Measurements from ENCODE around the gene WDR53. TPM values are rescaled to one million over a fixed set of nuclear protein-coding genes. Genes with fewer than 3 reads are reported as not detected.

Gene WDR53
- total and polyA plus RNA-seq, 2 donors (not counting 3 experiments of a cell fraction or from before 2014, with no cell fraction given), result 5.2 to 13.0 TPM

- Histone ChIP-seq H3K27me3 (ENCODE audit: control insufficient read depth in 2 of 2, insufficient read depth in 2 of 2, low read length in 2 of 2) (no peaks in the 10 kb centered on the region), H3K9me3 (replicated peaks; ENCODE audit: control insufficient read depth, insufficient read depth, low read length) (no peaks in the 10 kb centered on the region), H3K4me2 (ENCODE audit: insufficient read depth, low read length) (no peak overlapping the region), H3K9ac (replicated peaks; ENCODE audit: extremely low read depth, insufficient read depth, low read length) (no peak overlapping the region), H3K79me2 (ENCODE audit: control insufficient read depth, insufficient read depth, low read length) (no peaks in the 10 kb centered on the region), H4K20me1 (replicated peaks; ENCODE audit: control insufficient read depth, extremely low read depth, insufficient read depth, low read length) (no peaks in the 10 kb centered on the region), H2AFZ (ENCODE audit: low read depth, low read length) (no peak overlapping the region), H3K9me1 (replicated peaks; ENCODE audit: control insufficient read depth, extremely low read depth, insufficient read depth, low read length) (no peaks in the 10 kb centered on the region), H3K36me3 (ENCODE audit: control insufficient read depth in 2 of 2, extremely low read depth in 1 of 2, insufficient read depth in 2 of 2, low read length in 2 of 2) (no peaks in the 10 kb centered on the region), H3K4me1 (ENCODE audit: control insufficient read depth, extremely low read depth, insufficient read depth, low read length) (no peaks in the 10 kb centered on the region), H3K4me3 (replicated peaks in 1 of 3; ENCODE audit: insufficient read depth in 1 of 3, low read depth in 1 of 3, low read length in 3 of 3) (no peak overlapping the region), H3K27ac (ENCODE audit: insufficient read depth, low read depth, low read length) (no peak overlapping the region)
- TF ChIP-seq CTCF (IDR thresholded peaks at IDR 0.05; ENCODE audit: extremely low read depth in 1 of 2, insufficient read depth in 1 of 2, low read depth in 1 of 2, low read length in 2 of 2), result no peak
- no peak for TF ChIP-seq POLR2AphosphoS5 (IDR thresholded peaks at IDR 0.05; ENCODE audit: insufficient read depth, low read depth, low read length)
- TF ChIP-seq MAX (IDR thresholded peaks at IDR 0.05; ENCODE audit: insufficient read depth, insufficient read length), result no peak
- BruUV-seq (replicated peaks), result no TSS peak
- FAIRE-seq (no peak), DNase-seq (ENCODE audit: low read depth, low spot score) (no peak)
- dilution Hi-C loops (cut with MboI; ENCODE audit: extremely low pct_ligation_motif_present, low sequenced_read_pairs) (no loop called here), intact Hi-C loops (cut with micrococcal nuclease) (no loop called here)
- ChIA-PET POLR2A (no interaction called here), CTCF (interaction anchor here (1.1 kb wide), 1 partner anchor 16 kb away, joined by 3 read pairs; no protein-coding TSS in a partner anchor)
Measured at GRCh38 chr3:196590279-196590678, 21.9 kb upstream of the WDR53 start.

- intact Hi-C loops (cut with micrococcal nuclease) (no loop called here), dilution Hi-C loops (cut with MboI; ENCODE audit: extremely low pct_ligation_motif_present, low sequenced_read_pairs) (no loop called here)
- TF ChIP-seq JUN (IDR thresholded peaks at IDR 0.05; ENCODE audit: borderline replicate concordance, insufficient read depth, insufficient read length, low read depth), result no peak
- no peak for TF ChIP-seq EZH2 (IDR thresholded peaks at IDR 0.05; ENCODE audit: borderline replicate concordance, low read depth, low read length, severe bottlenecking)
- no peak for TF ChIP-seq FOS (IDR thresholded peaks at IDR 0.05; ENCODE audit: borderline replicate concordance, insufficient read depth, low read length)
- no peak for TF ChIP-seq POLR2A (IDR thresholded peaks at IDR 0.05; ENCODE audit: low read depth, low read length)
- no peak for TF ChIP-seq MAX (IDR thresholded peaks at IDR 0.05; ENCODE audit: insufficient read depth, insufficient read length)
- no peak for TF ChIP-seq POLR2AphosphoS5 (IDR thresholded peaks at IDR 0.05; ENCODE audit: insufficient read depth, low read depth, low read length)
- TF ChIP-seq MYC (IDR thresholded peaks at IDR 0.05; ENCODE audit: low read depth, low read length), result no peak
- no peak for TF ChIP-seq GATA2 (IDR thresholded peaks at IDR 0.05; ENCODE audit: insufficient read depth, insufficient read length, low read depth, low read length)
- TF ChIP-seq CTCF (IDR thresholded peaks at IDR 0.05; ENCODE audit: extremely low read depth in 1 of 2, insufficient read depth in 1 of 2, low read depth in 1 of 2, low read length in 2 of 2), result no peak
- Histone ChIP-seq H4K20me1 (replicated peaks; ENCODE audit: control insufficient read depth, extremely low read depth, insufficient read depth, low read length) (no peaks in the 10 kb centered on the region), H3K27ac (ENCODE audit: insufficient read depth, low read depth, low read length) (no peak overlapping the region), H3K4me1 (ENCODE audit: control insufficient read depth, extremely low read depth, insufficient read depth, low read length) (peaks cover 3% of the 10 kb centered on the region), H3K4me3 (replicated peaks in 1 of 3; ENCODE audit: insufficient read depth in 1 of 3, low read depth in 1 of 3, low read length in 3 of 3) (no peak overlapping the region), H2AFZ (ENCODE audit: low read depth, low read length) (no peak overlapping the region), H3K36me3 (ENCODE audit: control insufficient read depth in 2 of 2, extremely low read depth in 1 of 2, insufficient read depth in 2 of 2, low read length in 2 of 2) (peaks cover 5 to 6% of the 10 kb centered on the region in 2 experiments), H3K9me1 (replicated peaks; ENCODE audit: control insufficient read depth, extremely low read depth, insufficient read depth, low read length) (no peaks in the 10 kb centered on the region), H3K9ac (replicated peaks; ENCODE audit: extremely low read depth, insufficient read depth, low read length) (no peak overlapping the region), H3K79me2 (ENCODE audit: control insufficient read depth, insufficient read depth, low read length) (peaks cover 7% of the 10 kb centered on the region), H3K9me3 (replicated peaks; ENCODE audit: control insufficient read depth, insufficient read depth, low read length) (no peaks in the 10 kb centered on the region), H3K4me2 (ENCODE audit: insufficient read depth, low read length) (no peak overlapping the region), H3K27me3 (ENCODE audit: control insufficient read depth in 2 of 2, insufficient read depth in 2 of 2, low read length in 2 of 2) (no peaks in the 10 kb centered on the region)
- FAIRE-seq (no peak), DNase-seq (ENCODE audit: low read depth, low spot score) (no peak)
- CTCF ChIA-PET, result interaction anchor here (1.5 kb wide), 1 partner anchor 103 kb away, joined by 3 read pairs; no protein-coding TSS in a partner anchor
- POLR2A ChIA-PET, result no interaction called here
- BruUV-seq (replicated peaks), result no TSS peak
Measured at GRCh38 chr3:196585044-196585757, 16.8 kb upstream of the WDR53 start.

Measured in endothelial cell of umbilical vein (primary cell).